NCI-H2196 (cell line): ENCODE results near the gene HYPK.
"Not testable (repeated sequence)": the region's sequence is repeated elsewhere in the genome, so short reads cannot be mapped to it uniquely, and the experiment has no call there.

Source experiments
- DNase-seq: peaks from one replicate; lab custom pipeline; 2025; ENCODE audit not compliant: unreplicated experiment; lab: John Stamatoyannopoulos, UW

The HYPK gene

DNA sequence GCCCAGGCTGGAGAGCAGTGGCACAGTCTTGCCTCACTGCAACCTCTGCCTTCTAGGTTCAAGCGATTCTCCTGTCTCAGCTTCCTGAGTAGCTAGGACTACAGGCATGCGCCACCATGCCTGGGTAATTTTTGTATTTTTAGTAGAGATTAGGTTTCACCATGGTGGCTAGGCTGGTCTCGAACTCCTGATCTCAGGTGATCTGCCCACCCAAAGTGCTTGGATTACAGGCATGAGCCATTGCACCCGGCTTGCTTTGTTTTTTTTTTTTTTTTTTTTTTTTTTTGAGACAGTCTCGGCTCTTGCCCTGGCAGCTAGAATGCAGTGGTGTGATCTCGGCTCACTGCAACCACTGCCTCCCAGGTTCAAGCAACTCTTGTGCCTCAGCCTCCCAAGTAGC is 32.1 kb downstream of the HYPK start:
- not testable (repeated sequence) for DNase-seq

DNA sequence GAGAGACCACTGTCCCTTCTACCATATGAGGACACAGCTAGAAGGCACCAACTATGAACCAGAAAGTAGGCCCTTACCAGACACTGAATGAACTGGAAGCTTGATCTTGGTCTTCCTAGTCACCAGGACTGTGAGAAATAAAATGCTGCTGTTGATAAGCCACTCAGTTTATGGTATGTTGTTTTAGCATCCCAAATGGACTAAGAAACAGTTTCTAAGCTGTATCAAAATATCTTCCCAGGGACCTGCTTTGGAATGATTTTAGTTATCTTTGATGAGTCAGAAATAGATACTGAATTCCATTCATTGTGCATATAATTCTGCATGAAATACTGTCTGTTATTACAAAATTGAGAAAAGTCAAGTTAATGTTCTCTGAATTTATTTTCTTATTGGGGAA is 45.0 kb downstream of the HYPK start:
- DNase-seq: no peak

DNA sequence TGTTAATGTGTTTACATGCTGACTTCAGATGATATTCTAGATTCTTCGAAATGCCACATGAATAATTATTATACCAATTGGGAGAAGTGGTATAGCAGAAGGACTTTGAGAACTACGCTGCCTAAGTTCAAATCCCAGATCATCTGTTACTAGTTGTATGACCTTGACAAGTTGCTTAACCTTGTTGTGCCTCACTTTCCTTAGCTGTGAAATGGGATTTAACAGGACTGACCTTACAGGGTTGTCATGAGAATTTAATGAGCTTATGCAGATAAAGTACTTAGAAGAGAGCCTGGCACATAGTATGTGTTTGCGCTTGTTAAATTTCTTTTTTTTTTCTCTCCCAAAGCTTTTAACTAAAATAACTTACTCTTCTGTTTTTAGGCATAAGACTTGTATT is 50.9 kb downstream of the HYPK start:
- no peak for DNase-seq

GRCh38 chr15:43852607-43853006 is 52.2 kb downstream of the HYPK start:
- DNase-seq: no peak
